Measurements from ENCODE around the gene HNRNPH3.

HNRNPH3 gene

GRCh38 chr10:68342909-68343516 is 11.1 kb downstream of the HNRNPH3 start:
- peaks cover 26% of the 10 kb centered on the region for H3K4me1 ChIP-seq (ENCODE audit: low read length)
- H3K9me3 ChIP-seq (replicated peaks; ENCODE audit: insufficient read depth, low read length) = no peaks in the 10 kb centered on the region
- peaks cover 45% of the 10 kb centered on the region for H3F3A ChIP-seq (ENCODE audit: insufficient read depth, low read length)
- no peak for DNase-seq
- peaks cover 53% of the 10 kb centered on the region for H3K79me2 ChIP-seq (ENCODE audit: low read length)
- H3K27me3 ChIP-seq (replicated peaks; ENCODE audit: insufficient read depth, low read length) = no peaks in the 10 kb centered on the region
- H4K20me1 ChIP-seq (ENCODE audit: insufficient read depth, low read length) = peaks cover 26% of the 10 kb centered on the region; the same call in 1 of the 2 replicates
- H2AFZ ChIP-seq (ENCODE audit: low read length) = no peak overlapping the region
- H3K36me3 ChIP-seq (replicated peaks; ENCODE audit: insufficient read depth, low read length) = peaks cover 48% of the 10 kb centered on the region
- TF ChIP-seq CTCF (IDR thresholded peaks at IDR 0.05; ENCODE audit: low read length) (no peak), EZH2phosphoT487 (IDR thresholded peaks at IDR 0.05; ENCODE audit: low read length) (no peak), EZH2 (optimal IDR thresholded peaks at IDR 0.05; ENCODE audit: low read depth, low read length) (no peak)
- no peaks in the 10 kb centered on the region for H3K9me2 ChIP-seq (replicated peaks; ENCODE audit: insufficient read depth, low read length)
- H3K27ac ChIP-seq (ENCODE audit: low read length) = no peak overlapping the region
- no peak overlapping the region for H3K4me2 ChIP-seq (ENCODE audit: low read depth, low read length)
- H3K9ac ChIP-seq (ENCODE audit: low read length) = no peak overlapping the region
- no peak overlapping the region for H3K4me3 ChIP-seq (ENCODE audit: low read length)

- Histone ChIP-seq H3K9ac (ENCODE audit: low read length) (no peak overlapping the region), H2AFZ (ENCODE audit: low read length) (no peak overlapping the region), H4K20me1 (ENCODE audit: insufficient read depth, low read length) (peaks cover 13% of the 10 kb centered on the region; the same call in 1 of the 2 replicates), H3K36me3 (replicated peaks; ENCODE audit: insufficient read depth, low read length) (peaks cover 27% of the 10 kb centered on the region), H3K4me3 (ENCODE audit: low read length) (no peak overlapping the region), H3K79me2 (ENCODE audit: low read length) (peaks cover 27% of the 10 kb centered on the region), H3K9me2 (replicated peaks; ENCODE audit: insufficient read depth, low read length) (no peaks in the 10 kb centered on the region), H3K27me3 (replicated peaks; ENCODE audit: insufficient read depth, low read length) (no peaks in the 10 kb centered on the region), H3K9me3 (replicated peaks; ENCODE audit: insufficient read depth, low read length) (no peaks in the 10 kb centered on the region), H3K27ac (ENCODE audit: low read length) (no peak overlapping the region), H3K4me2 (ENCODE audit: low read depth, low read length) (no peak overlapping the region), H3F3A (ENCODE audit: insufficient read depth, low read length) (peaks cover 34% of the 10 kb centered on the region), H3K4me1 (ENCODE audit: low read length) (peaks cover under 1% of the 10 kb centered on the region; the same call in 1 of the 2 replicates)
- no peak for DNase-seq
- TF ChIP-seq CTCF (IDR thresholded peaks at IDR 0.05; ENCODE audit: low read length) (no peak), EZH2 (optimal IDR thresholded peaks at IDR 0.05; ENCODE audit: low read depth, low read length) (no peak), EZH2phosphoT487 (IDR thresholded peaks at IDR 0.05; ENCODE audit: low read length) (no peak)
Observed at GRCh38 chr10:68345621-68346020, 13.8 kb downstream of the HNRNPH3 start.

- Histone ChIP-seq H3K4me2 (ENCODE audit: low read depth, low read length) (no peak overlapping the region), H3K27me3 (replicated peaks; ENCODE audit: insufficient read depth, low read length) (no peaks in the 10 kb centered on the region), H3K9ac (ENCODE audit: low read length) (no peak overlapping the region), H3K79me2 (ENCODE audit: low read length) (peaks cover 15% of the 10 kb centered on the region), H3F3A (ENCODE audit: insufficient read depth, low read length) (peaks cover 34% of the 10 kb centered on the region), H2AFZ (ENCODE audit: low read length) (no peak overlapping the region), H3K4me3 (ENCODE audit: low read length) (no peak overlapping the region), H3K36me3 (replicated peaks; ENCODE audit: insufficient read depth, low read length) (peaks cover 16% of the 10 kb centered on the region), H4K20me1 (ENCODE audit: insufficient read depth, low read length) (peaks cover 5% of the 10 kb centered on the region; the same call in 1 of the 2 replicates), H3K4me1 (ENCODE audit: low read length) (no peaks in the 10 kb centered on the region), H3K9me2 (replicated peaks; ENCODE audit: insufficient read depth, low read length) (no peaks in the 10 kb centered on the region), H3K27ac (ENCODE audit: low read length) (no peak overlapping the region), H3K9me3 (replicated peaks; ENCODE audit: insufficient read depth, low read length) (no peaks in the 10 kb centered on the region)
- DNase-seq = no peak
- TF ChIP-seq EZH2phosphoT487 (IDR thresholded peaks at IDR 0.05; ENCODE audit: low read length) (no peak), EZH2 (optimal IDR thresholded peaks at IDR 0.05; ENCODE audit: low read depth, low read length) (no peak), CTCF (IDR thresholded peaks at IDR 0.05; ENCODE audit: low read length) (no peak)
Observed at GRCh38 chr10:68346774-68347173, 14.9 kb downstream of the HNRNPH3 start.
